PFSK-1 (cell line): Measurements from ENCODE around the gene MTHFD2L.

Source experiments
- FOXP2 ChIP-seq: optimal IDR thresholded peaks from 2 replicates; pipeline ENCODE3; 2011; ENCODE audit warnings: borderline replicate concordance, control low read depth, inconsistent platforms; ENCODE audit not compliant: insufficient read depth; ENCODE audit errors: extremely low read length, extremely low read depth
- TAF1 ChIP-seq: IDR thresholded peaks from 2 replicates; pipeline ENCODE4 v1.6.1; 2012; ENCODE audit warnings: low read length, control low read depth, borderline replicate concordance; ENCODE audit not compliant: insufficient read depth
- TF ChIP-seq, protein P1 (sequence below), 2 experiments: IDR thresholded peaks; 2 replicates each; pipeline versions ENCODE4 v1.6.1 to v1.8.0; 2011 to 2012; ENCODE audit warnings: low read depth in 2 of 2, low read length in 2 of 2, control low read depth in 1 of 2, inconsistent platforms in 1 of 2, mild to moderate bottlenecking in 1 of 2, moderate library complexity in 1 of 2; ENCODE audit not compliant: insufficient read depth in 1 of 2

DNA sequence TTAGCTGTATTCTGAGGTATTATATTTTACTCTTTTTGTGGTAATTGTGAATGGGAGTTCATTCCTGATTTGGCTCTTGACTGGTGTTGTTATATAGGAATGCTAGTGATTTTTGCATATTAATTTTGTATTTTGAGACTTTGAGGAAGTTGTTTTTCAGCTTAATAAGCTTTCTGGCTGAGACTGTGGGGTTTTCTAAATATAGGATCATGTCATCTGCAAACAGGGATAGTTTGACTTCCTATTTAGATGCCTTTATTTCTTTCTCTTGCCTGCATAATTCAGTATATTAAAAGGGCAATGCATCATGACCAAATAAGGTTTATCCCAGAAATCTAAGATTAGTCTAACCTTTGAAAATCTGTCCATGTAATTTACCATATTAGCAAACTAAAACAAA is 105.6 kb downstream of the MTHFD2L start:
- TF ChIP-seq TAF1 (no peak), FOXP2 (no peak)
- TF ChIP-seq, protein P1, sequence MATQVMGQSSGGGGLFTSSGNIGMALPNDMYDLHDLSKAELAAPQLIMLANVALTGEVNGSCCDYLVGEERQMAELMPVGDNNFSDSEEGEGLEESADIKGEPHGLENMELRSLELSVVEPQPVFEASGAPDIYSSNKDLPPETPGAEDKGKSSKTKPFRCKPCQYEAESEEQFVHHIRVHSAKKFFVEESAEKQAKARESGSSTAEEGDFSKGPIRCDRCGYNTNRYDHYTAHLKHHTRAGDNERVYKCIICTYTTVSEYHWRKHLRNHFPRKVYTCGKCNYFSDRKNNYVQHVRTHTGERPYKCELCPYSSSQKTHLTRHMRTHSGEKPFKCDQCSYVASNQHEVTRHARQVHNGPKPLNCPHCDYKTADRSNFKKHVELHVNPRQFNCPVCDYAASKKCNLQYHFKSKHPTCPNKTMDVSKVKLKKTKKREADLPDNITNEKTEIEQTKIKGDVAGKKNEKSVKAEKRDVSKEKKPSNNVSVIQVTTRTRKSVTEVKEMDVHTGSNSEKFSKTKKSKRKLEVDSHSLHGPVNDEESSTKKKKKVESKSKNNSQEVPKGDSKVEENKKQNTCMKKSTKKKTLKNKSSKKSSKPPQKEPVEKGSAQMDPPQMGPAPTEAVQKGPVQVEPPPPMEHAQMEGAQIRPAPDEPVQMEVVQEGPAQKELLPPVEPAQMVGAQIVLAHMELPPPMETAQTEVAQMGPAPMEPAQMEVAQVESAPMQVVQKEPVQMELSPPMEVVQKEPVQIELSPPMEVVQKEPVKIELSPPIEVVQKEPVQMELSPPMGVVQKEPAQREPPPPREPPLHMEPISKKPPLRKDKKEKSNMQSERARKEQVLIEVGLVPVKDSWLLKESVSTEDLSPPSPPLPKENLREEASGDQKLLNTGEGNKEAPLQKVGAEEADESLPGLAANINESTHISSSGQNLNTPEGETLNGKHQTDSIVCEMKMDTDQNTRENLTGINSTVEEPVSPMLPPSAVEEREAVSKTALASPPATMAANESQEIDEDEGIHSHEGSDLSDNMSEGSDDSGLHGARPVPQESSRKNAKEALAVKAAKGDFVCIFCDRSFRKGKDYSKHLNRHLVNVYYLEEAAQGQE (IDR thresholded peaks at IDR 0.05; ENCODE audit: insufficient read depth in 1 of 2, low read depth in 2 of 2, low read length in 2 of 2), result no peak
